DMS53 treated with DMSO at 0.1 percent for 48 hours (cell line): ENCODE measurements around the gene GOLGA8N.
A peak's percentile ranks its signal among the peaks of the same experiment; 100 is the strongest.

Source experiments
- DNase-seq: peaks from one replicate; lab custom pipeline; 2025; ENCODE audit not compliant: unreplicated experiment; lab: John Stamatoyannopoulos, UW

GOLGA8N gene

GRCh38 chr15:32649342-32649741, 56.1 kb downstream of the GOLGA8N start:
- no peak for DNase-seq

GRCh38 chr15:32651229-32651837, 58.1 kb downstream of the GOLGA8N start:
- peak; percentile 28 for DNase-seq

- no peak for DNase-seq
Observed at GRCh38 chr15:32652178-32652577, 58.9 kb downstream of the GOLGA8N start.

GRCh38 chr15:32656091-32656490, 62.8 kb downstream of the GOLGA8N start:
- no peak for DNase-seq

- DNase-seq, result no peak
Observed at GRCh38 chr15:32656496-32656895, 63.2 kb downstream of the GOLGA8N start.
